ENCODE data around the gene DNAI4.
"Not testable (repeated sequence)": the region's sequence is repeated elsewhere in the genome, so short reads cannot be mapped to it uniquely, and the experiment has no call there.

Gene DNAI4

GRCh38 chr1:66852870-66853269 lies 71.8 kb downstream of the DNAI4 start:
- Histone ChIP-seq H2AFZ (ENCODE audit: low read depth, low read length) (no peak overlapping the region), H3K4me3 (ENCODE audit: low read length) (no peak overlapping the region), H3K4me1 (ENCODE audit: insufficient read depth, low read length) (no peaks in the 10 kb centered on the region), H3K27me3 (ENCODE audit: insufficient read depth, low read length) (no peaks in the 10 kb centered on the region), H3K9me3 (ENCODE audit: low read length) (no peaks in the 10 kb centered on the region), H3K36me3 (ENCODE audit: insufficient read depth, low read length) (no peaks in the 10 kb centered on the region)

GRCh38 chr1:66850989-66851388 lies 73.7 kb downstream of the DNAI4 start:
- H3K9me3 ChIP-seq (ENCODE audit: low read length): no peaks in the 10 kb centered on the region
- no peak overlapping the region for H3K4me3 ChIP-seq (ENCODE audit: low read length)

GRCh38 chr1:66848193-66848592 lies 76.5 kb downstream of the DNAI4 start:
- H3K4me1 ChIP-seq (ENCODE audit: insufficient read depth, low read length): no peaks in the 10 kb centered on the region
- no peaks in the 10 kb centered on the region for H3K36me3 ChIP-seq (ENCODE audit: insufficient read depth, low read length)
- no peak overlapping the region for H2AFZ ChIP-seq (ENCODE audit: low read depth, low read length)
- H3K4me3 ChIP-seq (ENCODE audit: low read length): no peak overlapping the region
- H3K27me3 ChIP-seq (ENCODE audit: insufficient read depth, low read length): no peaks in the 10 kb centered on the region
- no peaks in the 10 kb centered on the region for H3K9me3 ChIP-seq (ENCODE audit: low read length)

More at GRCh38 chr1:66850989-66851388, 73.7 kb downstream of the DNAI4 start:
- no peak overlapping the region for H2AFZ ChIP-seq (ENCODE audit: low read depth, low read length)
- no peaks in the 10 kb centered on the region for H3K4me1 ChIP-seq (ENCODE audit: insufficient read depth, low read length)
- H3K36me3 ChIP-seq (ENCODE audit: insufficient read depth, low read length): no peaks in the 10 kb centered on the region
- H3K27me3 ChIP-seq (ENCODE audit: insufficient read depth, low read length): no peaks in the 10 kb centered on the region

GRCh38 chr1:66840929-66841328 lies 83.7 kb downstream of the DNAI4 start:
- Histone ChIP-seq H3K4me1 (ENCODE audit: insufficient read depth, low read length) (no peaks in the 10 kb centered on the region), H3K27me3 (ENCODE audit: insufficient read depth, low read length) (no peaks in the 10 kb centered on the region), H3K9me3 (ENCODE audit: low read length) (no peaks in the 10 kb centered on the region), H3K4me3 (ENCODE audit: low read length) (no peak overlapping the region), H2AFZ (ENCODE audit: low read depth, low read length) (no peak overlapping the region), H3K36me3 (ENCODE audit: insufficient read depth, low read length) (no peaks in the 10 kb centered on the region)

- no peaks in the 10 kb centered on the region for H3K9me3 ChIP-seq (ENCODE audit: low read length)
- no peak overlapping the region for H3K4me3 ChIP-seq (ENCODE audit: low read length)
- no peaks in the 10 kb centered on the region for H3K4me1 ChIP-seq (ENCODE audit: insufficient read depth, low read length)
- H3K36me3 ChIP-seq (ENCODE audit: insufficient read depth, low read length): no peaks in the 10 kb centered on the region
- H3K27me3 ChIP-seq (ENCODE audit: insufficient read depth, low read length): no peaks in the 10 kb centered on the region
- H2AFZ ChIP-seq (ENCODE audit: low read depth, low read length): no peak overlapping the region
These were observed 89.7 kb downstream of the DNAI4 start for GRCh38 chr1:66834926-66835325.

- H3K9me3 ChIP-seq (ENCODE audit: low read length): no peaks in the 10 kb centered on the region
- H2AFZ ChIP-seq (ENCODE audit: low read depth, low read length): no peak overlapping the region
- no peaks in the 10 kb centered on the region for H3K4me1 ChIP-seq (ENCODE audit: insufficient read depth, low read length)
- no peaks in the 10 kb centered on the region for H3K36me3 ChIP-seq (ENCODE audit: insufficient read depth, low read length)
- no peak overlapping the region for H3K4me3 ChIP-seq (ENCODE audit: low read length)
- no peaks in the 10 kb centered on the region for H3K27me3 ChIP-seq (ENCODE audit: insufficient read depth, low read length)
These were observed 91.5 kb downstream of the DNAI4 start for GRCh38 chr1:66833112-66833511.

- Histone ChIP-seq H3K36me3 (ENCODE audit: insufficient read depth, low read length) (no peaks in the 10 kb centered on the region), H3K27me3 (ENCODE audit: insufficient read depth, low read length) (no peaks in the 10 kb centered on the region), H2AFZ (ENCODE audit: low read depth, low read length) (no peak overlapping the region)
These were observed 93.0 kb downstream of the DNAI4 start for GRCh38 chr1:66831529-66832239.

GRCh38 chr1:66824771-66825170 lies 99.9 kb downstream of the DNAI4 start:
- Histone ChIP-seq H3K4me3 (ENCODE audit: low read length) (no peak overlapping the region), H2AFZ (ENCODE audit: low read depth, low read length) (no peak overlapping the region), H3K36me3 (ENCODE audit: insufficient read depth, low read length) (no peaks in the 10 kb centered on the region), H3K9me3 (ENCODE audit: low read length) (no peaks in the 10 kb centered on the region), H3K27me3 (ENCODE audit: insufficient read depth, low read length) (no peaks in the 10 kb centered on the region), H3K4me1 (ENCODE audit: insufficient read depth, low read length) (no peaks in the 10 kb centered on the region)

More at GRCh38 chr1:66831529-66832239, 93.0 kb downstream of the DNAI4 start:
- Histone ChIP-seq H3K4me1 (ENCODE audit: insufficient read depth, low read length) (no peaks in the 10 kb centered on the region), H3K9me3 (ENCODE audit: low read length) (no peaks in the 10 kb centered on the region), H3K4me3 (ENCODE audit: low read length) (no peak overlapping the region)

GRCh38 chr1:66809736-66810326 lies 114.8 kb downstream of the DNAI4 start:
- no peak overlapping the region for H3K4me3 ChIP-seq (ENCODE audit: low read length)
- no peaks in the 10 kb centered on the region for H3K27me3 ChIP-seq (ENCODE audit: insufficient read depth, low read length)
- H3K36me3 ChIP-seq (ENCODE audit: insufficient read depth, low read length): no peaks in the 10 kb centered on the region
- H2AFZ ChIP-seq (ENCODE audit: low read depth, low read length): no peak overlapping the region
- H3K9me3 ChIP-seq (ENCODE audit: low read length): no peaks in the 10 kb centered on the region
- H3K4me1 ChIP-seq (ENCODE audit: insufficient read depth, low read length): no peaks in the 10 kb centered on the region

GRCh38 chr1:66809245-66809644 lies 115.4 kb downstream of the DNAI4 start:
- no peak overlapping the region for H3K4me3 ChIP-seq (ENCODE audit: low read length)
- no peaks in the 10 kb centered on the region for H3K4me1 ChIP-seq (ENCODE audit: insufficient read depth, low read length)
- no peaks in the 10 kb centered on the region for H3K27me3 ChIP-seq (ENCODE audit: insufficient read depth, low read length)
- no peak overlapping the region for H2AFZ ChIP-seq (ENCODE audit: low read depth, low read length)
- no peaks in the 10 kb centered on the region for H3K9me3 ChIP-seq (ENCODE audit: low read length)
- no peaks in the 10 kb centered on the region for H3K36me3 ChIP-seq (ENCODE audit: insufficient read depth, low read length)

- H3K36me3 ChIP-seq (ENCODE audit: insufficient read depth, low read length); H3K9me3 ChIP-seq (ENCODE audit: low read length); H3K4me3 ChIP-seq (ENCODE audit: low read length); H2AFZ ChIP-seq (ENCODE audit: low read depth, low read length); H3K4me1 ChIP-seq (ENCODE audit: insufficient read depth, low read length); H3K27me3 ChIP-seq (ENCODE audit: insufficient read depth, low read length): not testable (repeated sequence)
These were observed 128.8 kb downstream of the DNAI4 start for GRCh38 chr1:66795839-66796238.

- H3K4me1 ChIP-seq (ENCODE audit: insufficient read depth, low read length): no peaks in the 10 kb centered on the region
- H2AFZ ChIP-seq (ENCODE audit: low read depth, low read length): no peak overlapping the region
- no peaks in the 10 kb centered on the region for H3K9me3 ChIP-seq (ENCODE audit: low read length)
- H3K27me3 ChIP-seq (ENCODE audit: insufficient read depth, low read length): no peaks in the 10 kb centered on the region
- H3K4me3 ChIP-seq (ENCODE audit: low read length): no peak overlapping the region
- H3K36me3 ChIP-seq (ENCODE audit: insufficient read depth, low read length): no peaks in the 10 kb centered on the region
These were observed 132.7 kb downstream of the DNAI4 start for GRCh38 chr1:66791621-66792610.

Measured in neuron (in vitro differentiated cells).